Caco-2 (cell line): ENCODE measurements around the gene RAPGEF1. TPM values are rescaled to one million over a fixed set of nuclear protein-coding genes. Genes with fewer than 3 reads are reported as not detected.
A peak's percentile ranks its signal among the peaks of the same experiment; 100 is the strongest.

Source experiments
- BruUV-seq: library from RNA; stranded (reverse); fragments of 400-500 nt; replicated peaks from 2 replicates; lab custom pipeline; 2021; lab: Mats Ljungman, UMichigan
- CTCF ChIA-PET: fragments of 300-600 bp; sonication (Branson Sonifier 250); formaldehyde crosslinking; loops from one replicate; lab custom pipeline; 2022; ENCODE audit warnings: antibody characterized with exemption; lab: Charles Lee
- POLR2A ChIA-PET: fragments of 300-600 bp; sonication (Branson Sonifier 250); formaldehyde crosslinking; loops from one replicate; lab custom pipeline; 2022; ENCODE audit warnings: antibody characterized with exemption; lab: Charles Lee
- DNase-seq, 2 experiments: peaks; one replicate each; pipeline versions ENCODE4 v3.0.0 to v3.0.0-alpha.2; 2020 to 2022
- H3K27me3 ChIP-seq: replicated peaks from 2 replicates; pipeline ENCODE4 v1.6.0; 2011; ENCODE audit warnings: low read length; ENCODE audit not compliant: control insufficient read depth, insufficient read depth
- H3K36me3 ChIP-seq: 2 replicates; pipeline ENCODE4 v1.5.1; 2011; ENCODE audit warnings: low read length; ENCODE audit not compliant: control insufficient read depth, insufficient read depth
- H3K4me1 ChIP-seq: fragments of 250-450 bp; sonication (Bioruptor Pico); 2 replicates; pipeline ENCODE4 v1.5.1; 2020; ENCODE audit warnings: mild to moderate bottlenecking
- H3K4me3 ChIP-seq: 2 replicates; pipeline ENCODE4 v1.5.1; 2011; ENCODE audit warnings: low read depth, mild to moderate bottlenecking, control low read depth, low read length
- H3K9me3 ChIP-seq: fragments of 250-450 bp; sonication (Bioruptor Pico); 2 replicates; pipeline ENCODE4 v1.5.1; 2020; ENCODE audit warnings: mild to moderate bottlenecking, moderate library complexity
- H3K27ac Mint-ChIP-seq: one replicate; pipeline ENCODE4 v1.8.0; 2022; ENCODE audit warnings: mixed read lengths; ENCODE audit not compliant: unreplicated experiment
- H3K27me3 Mint-ChIP-seq: one replicate; pipeline ENCODE4 v1.8.0; 2022; ENCODE audit warnings: mixed read lengths; ENCODE audit not compliant: insufficient read depth, unreplicated experiment
- H3K36me3 Mint-ChIP-seq: one replicate; pipeline ENCODE4 v1.8.0; 2022; ENCODE audit warnings: mild to moderate bottlenecking, mixed read lengths; ENCODE audit not compliant: insufficient read depth, unreplicated experiment
- H3K4me1 Mint-ChIP-seq: one replicate; pipeline ENCODE4 v1.8.0; 2022; ENCODE audit warnings: low read depth, mixed read lengths; ENCODE audit not compliant: unreplicated experiment
- H3K4me3 Mint-ChIP-seq: one replicate; pipeline ENCODE4 v1.8.0; 2022; ENCODE audit warnings: mild to moderate bottlenecking, moderate library complexity, mixed read lengths; ENCODE audit not compliant: unreplicated experiment
- H3K9me3 Mint-ChIP-seq: one replicate; pipeline ENCODE4 v1.8.0; 2022; ENCODE audit warnings: mixed read lengths; ENCODE audit not compliant: unreplicated experiment
- CTCF ChIP-seq, 2 experiments: fragments of 200-600 bp in 1 of 2; IDR thresholded peaks; 1 replicate in 1 of 2; 2 replicates in 1 of 2; pipeline versions ENCODE4 v1.5.1 to v1.8.0; 2011 to 2022; ENCODE audit warnings: antibody characterized with exemption in 1 of 2, control low read depth in 1 of 2, inconsistent platforms in 1 of 2, low read depth in 1 of 2, low read length in 1 of 2, mild to moderate bottlenecking in 1 of 2, moderate library complexity in 1 of 2; ENCODE audit not compliant: insufficient read depth in 1 of 2, severe bottlenecking in 1 of 2, unreplicated experiment in 1 of 2
- intact Hi-C: fragments of 100-400 bp; cut with micrococcal nuclease; formaldehyde crosslinking; loops from one replicate; pipeline ENCODE4 v1.10.0; 2022; ENCODE audit not compliant: unreplicated experiment
- total RNA-seq: library from RNA; stranded (reverse); gene quantifications from 2 replicates; pipeline ENCODE4 v1.2.3, GENCODE V29; 2022

The RAPGEF1 gene
- total RNA-seq, 1 experiment from 2014 or later = 75.4 TPM

DNA sequence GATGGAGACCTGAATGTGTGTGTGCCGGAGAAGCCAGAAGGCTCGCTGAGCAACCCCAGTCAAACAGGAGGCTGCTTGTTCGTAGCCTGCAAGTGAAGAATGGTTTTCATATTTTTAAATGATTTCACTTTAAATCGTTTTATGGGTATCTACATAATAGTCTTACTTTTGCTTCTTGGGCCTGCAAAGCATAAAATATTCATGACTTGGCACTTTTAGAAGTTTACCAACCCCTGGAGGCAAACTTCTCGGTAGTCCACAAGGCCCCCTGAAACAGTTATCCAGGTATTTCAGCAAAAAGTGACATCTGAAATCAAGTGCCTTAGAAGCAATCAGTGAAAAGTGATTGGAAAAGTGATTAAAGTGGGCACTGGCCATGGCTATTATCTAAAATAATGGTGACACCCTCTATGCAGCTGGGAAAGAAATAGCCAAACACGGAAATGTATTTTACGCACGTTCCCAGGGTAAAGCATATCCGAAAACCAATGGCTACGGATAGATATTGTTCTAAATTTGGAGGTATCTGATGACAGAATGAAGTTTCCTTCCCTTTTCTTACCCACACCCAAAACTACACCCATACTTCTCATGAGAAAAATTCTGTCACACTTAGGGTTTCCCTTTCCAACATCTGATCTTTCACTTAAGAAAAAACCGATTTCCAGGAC, 39.0 kb downstream of the RAPGEF1 start:
- BruUV-seq = no TSS peak
- ChIA-PET CTCF (no interaction called here), POLR2A (no interaction called here)
- Mint-ChIP-seq H3K4me1 (peaks cover 50% of the 10 kb centered on the region), H3K4me3 (no peak overlapping the region), H3K36me3 (no peaks in the 10 kb centered on the region), H3K9me3 (no peaks in the 10 kb centered on the region), H3K27ac (no peak overlapping the region), H3K27me3 (no peaks in the 10 kb centered on the region)
- H3K4me3 ChIP-seq = no peak overlapping the region
- intact Hi-C loops = no loop called here
- no peaks in the 10 kb centered on the region for H3K27me3 ChIP-seq
- TF ChIP-seq CTCF (IDR thresholded peaks at IDR 0.05; ENCODE audit: insufficient read depth in 1 of 2, low read depth in 1 of 2, low read length in 1 of 2, severe bottlenecking in 1 of 2, unreplicated experiment in 1 of 2) = no peak
- H3K9me3 ChIP-seq = no peaks in the 10 kb centered on the region
- peaks cover 29% of the 10 kb centered on the region for H3K4me1 ChIP-seq
- DNase-seq = no peak
- no peaks in the 10 kb centered on the region; the same call in 1 of the 2 replicates for H3K36me3 ChIP-seq

DNA sequence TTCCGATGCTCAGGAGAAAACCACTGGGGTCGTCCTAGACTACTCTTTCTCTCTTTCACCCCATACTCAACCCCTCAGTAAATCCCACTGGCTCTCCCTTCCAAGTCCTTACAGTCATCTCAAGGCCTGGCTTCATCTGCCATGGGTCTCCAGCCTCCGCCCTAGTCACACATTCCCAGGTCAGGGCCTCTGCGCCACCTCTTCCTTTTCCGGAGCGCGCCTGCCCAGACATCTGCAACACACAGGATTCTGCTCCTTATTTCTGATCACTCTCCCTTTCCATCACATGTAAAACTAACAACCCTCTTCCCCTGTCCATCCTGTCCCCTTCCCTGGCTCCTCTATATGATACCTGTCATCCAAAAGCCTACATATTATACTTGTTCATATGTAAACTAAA, 39.8 kb downstream of the RAPGEF1 start:
- peak overlapping the region; percentile 8 for H3K27ac Mint-ChIP-seq
- no TSS peak for BruUV-seq
- no peaks in the 10 kb centered on the region for H3K9me3 Mint-ChIP-seq
- DNase-seq = no peak
- H3K9me3 ChIP-seq = no peaks in the 10 kb centered on the region
- H3K4me1 ChIP-seq = peaks cover 21% of the 10 kb centered on the region; the same call in 1 of the 2 replicates
- POLR2A ChIA-PET = no interaction called here
- CTCF ChIA-PET = no interaction called here
- H3K4me1 Mint-ChIP-seq = peaks cover 46% of the 10 kb centered on the region
- H3K27me3 ChIP-seq = no peaks in the 10 kb centered on the region
- TF ChIP-seq CTCF (IDR thresholded peaks at IDR 0.05; ENCODE audit: insufficient read depth in 1 of 2, low read depth in 1 of 2, low read length in 1 of 2, severe bottlenecking in 1 of 2, unreplicated experiment in 1 of 2) = no peak
- no peak overlapping the region for H3K4me3 ChIP-seq
- intact Hi-C loops = no loop called here
- no peak overlapping the region for H3K4me3 Mint-ChIP-seq
- no peaks in the 10 kb centered on the region for H3K27me3 Mint-ChIP-seq
- H3K36me3 ChIP-seq = no peaks in the 10 kb centered on the region; the same call in 1 of the 2 replicates
- H3K36me3 Mint-ChIP-seq = no peaks in the 10 kb centered on the region

DNA sequence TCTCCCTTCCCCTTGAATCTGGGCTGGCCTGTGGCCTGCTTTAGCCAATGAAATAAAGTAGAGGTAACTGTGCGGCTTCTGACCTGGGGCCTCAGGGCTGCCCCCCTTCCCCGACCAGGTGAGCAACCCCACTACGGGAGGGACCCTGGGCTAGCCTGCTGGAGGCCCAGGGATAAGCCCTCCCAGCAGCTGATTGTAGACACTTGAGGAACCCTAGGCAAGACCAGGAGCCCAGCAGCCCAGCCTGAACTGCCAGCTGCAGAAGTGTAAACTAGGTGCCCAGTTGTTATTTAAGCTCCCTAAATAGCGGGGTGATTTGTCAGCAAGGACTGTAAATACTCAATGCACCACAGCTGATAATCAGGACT, 41.3 kb downstream of the RAPGEF1 start:
- Mint-ChIP-seq H3K27ac (no peak overlapping the region), H3K4me3 (no peak overlapping the region), H3K36me3 (peaks cover 4% of the 10 kb centered on the region), H3K27me3 (no peaks in the 10 kb centered on the region), H3K9me3 (no peaks in the 10 kb centered on the region), H3K4me1 (peaks cover 52% of the 10 kb centered on the region)
- Histone ChIP-seq H3K4me3 (no peak overlapping the region), H3K27me3 (no peaks in the 10 kb centered on the region), H3K36me3 (no peaks in the 10 kb centered on the region), H3K9me3 (no peaks in the 10 kb centered on the region), H3K4me1 (peaks cover 22% of the 10 kb centered on the region)
- POLR2A ChIA-PET = no interaction called here
- intact Hi-C loops = no loop called here
- TF ChIP-seq CTCF (IDR thresholded peaks at IDR 0.05; ENCODE audit: insufficient read depth in 1 of 2, low read depth in 1 of 2, low read length in 1 of 2, severe bottlenecking in 1 of 2, unreplicated experiment in 1 of 2) = no peak
- CTCF ChIA-PET = interaction anchor here (0.7 kb wide), 1 partner anchor 607 kb away, joined by 3 read pairs; no protein-coding TSS in a partner anchor
- BruUV-seq = no TSS peak
- DNase-seq = no peak
